Heart right ventricle (tissue), 16 donors: ENCODE measurements around the gene PSMB10. TPM values are rescaled to one million over a fixed set of nuclear protein-coding genes. Genes with fewer than 3 reads are reported as not detected.
A peak's percentile ranks its signal among the peaks of the same experiment; 100 is the strongest.

ENCODE experiments used
- ATAC-seq, 8 donors: fragments of 200-7000 bp; cut with Tn5 transposase; one replicate each; pipeline ENCODE4 v1.9.1; 2020; ENCODE audit warnings: mild to moderate bottlenecking in 8 of 8, moderate library complexity in 8 of 8, moderate number of reproducible peaks in 1 of 8
- DNase-seq, 2 donors: peaks; one replicate each; pipeline ENCODE4 v3.0.0-alpha.2; 2020
- H3K27ac ChIP-seq, 10 donors: fragments of 200-600 bp; sonication (generic) in 2 of 10; one replicate each; pipeline versions ENCODE4 v1.5.0 to v1.8.0; 2020 to 2022; ENCODE audit warnings: mild to moderate bottlenecking in 3 of 10
- H3K27me3 ChIP-seq, 7 donors: fragments of 200-600 bp; one replicate each; pipeline ENCODE4 v1.8.0; 2021 to 2022; ENCODE audit warnings: mild to moderate bottlenecking in 2 of 7
- H3K36me3 ChIP-seq, 9 donors: fragments of 200-600 bp; sonication (generic) in 1 of 9; one replicate each; pipeline versions ENCODE4 v1.5.0 to v1.8.0; 2020 to 2022; ENCODE audit warnings: mild to moderate bottlenecking in 2 of 9
- H3K4me1 ChIP-seq, 9 donors: fragments of 200-600 bp; sonication (generic) in 1 of 9; one replicate each; pipeline versions ENCODE4 v1.5.0 to v1.8.0; 2020 to 2022; ENCODE audit warnings: mild to moderate bottlenecking in 4 of 9
- H3K4me3 ChIP-seq, 10 donors: fragments of 200-600 bp; sonication (generic) in 2 of 10; one replicate each; pipeline versions ENCODE4 v1.5.0 to v1.8.0; 2020 to 2022; ENCODE audit warnings: mild to moderate bottlenecking in 7 of 10, moderate library complexity in 2 of 10
- H3K9me3 ChIP-seq, 11 donors: fragments of 200-600 bp in 10 of 11; sonication (generic) in 2 of 11; one replicate each; pipeline versions ENCODE4 v1.5.0 to v1.8.0; 2013 to 2022; ENCODE audit warnings: mild to moderate bottlenecking in 2 of 11, control low read depth in 1 of 11, moderate library complexity in 1 of 11
- WGBS, 2 donors: extraction: QIAGEN DNeasy Blood & Tissue Kit; methylation state at CpG; one replicate each; pipeline ENCODE4 v1.1.7; 2013; ENCODE audit warnings: inconsistent platforms in 1 of 2; 5-methylcytosine and 5-hydroxymethylcytosine counted together
- intact Hi-C, 10 donors: fragments of 100-400 bp; cut with DNase I; formaldehyde crosslinking; loops; one replicate each; pipeline versions ENCODE4 v1.11.1 to v1.14.2; 2022
- polyA plus RNA-seq, 2 donors: library from polyadenylated mRNA; stranded (reverse); fragments of 200-250 nt; gene quantifications; one replicate each; pipeline ENCODE4 v1.2.3, GENCODE V29; 2013
- total RNA-seq, 10 donors: library from RNA; stranded (reverse); fragmentation: NEBNext Ultra II Directional in 3 of 10; extraction: Animal tissue kit (Norgen Biotek cat#: 25700) in 3 of 10; gene quantifications; one replicate each; pipeline versions ENCODE4 v1.2.1 to v1.2.4, GENCODE V29; 2021 to 2023
- TF ChIP-seq, protein P1 (sequence below), 9 donors: fragments of 200-600 bp; sonication (generic) in 2 of 9; IDR thresholded peaks; one replicate each; pipeline versions ENCODE4 v1.5.0 to v1.8.0; 2021 to 2022; ENCODE audit warnings: antibody characterized with exemption in 9 of 9, mild to moderate bottlenecking in 5 of 9, moderate library complexity in 1 of 9
- donor health status: Arrhythmogenic right ventricular cardiomyopathy.
- donor health status: ischemic (EF 13 %, LVEDD 7.1; RV severe dilation, severe dysfunction).
- donor health status: healthy with polysubstance abuse.
- donor health status: DM: no; HTN: yes; CAD: no.
- donor health status: DM: no; HTN: no; CAD: no.
- donor health status: ischemic (EF 25% LVEDD 6.9; RV normal size, moderate dysfunction).
- donor health status: ischemic (EF 25% LVEDD 5.7; RV mildly dilated, moderate dysfunction).
- donor health status: healthy.
- donor health status: DM: yes; HTN: yes; CAD: no.
- donor health status: Ischemic cardiomyopathy.
- donor health status: ischemic (EF 35%, LVEDD 5.7; RV mildly dilated, moderate dysfunction).
- donor health status: nonischemic (EF 11% LVEDD 7.7; RV severe dilation, severe dysfunction).
- donor health status: DM: yes; HTN: yes; CAD: no.
- donor health status: PGD.
- donor health status: ischemic (EF 29% LVEDD 5.4; RV normal size, mild dysfunction).
- donor health status: nonischemic (EF 23%, LVEDD 6.1; RV moderate dilation, normal function).

Gene PSMB10
- total and polyA plus RNA-seq, 12 donors, result 48.9 to 170 (median 63.6) TPM

- DNase-seq (no peak), ATAC-seq (no peak)
- intact Hi-C loops, result loop anchor here in 1 of 10 donors (5.0 kb wide), 1 partner anchor 39 kb away; no protein-coding TSS in a partner anchor
- Histone ChIP-seq H3K9me3 (no peaks in the 10 kb centered on the region), H3K27ac (no peak overlapping the region), H3K4me3 (no peak overlapping the region), H3K27me3 (no peaks in the 10 kb centered on the region), H3K36me3 (peaks cover 0 to 36% (median 8%) of the 10 kb centered on the region in 9 donors), H3K4me1 (peaks cover 7 to 30% (median 17%) of the 10 kb centered on the region in 9 donors)
- TF ChIP-seq, protein P1, sequence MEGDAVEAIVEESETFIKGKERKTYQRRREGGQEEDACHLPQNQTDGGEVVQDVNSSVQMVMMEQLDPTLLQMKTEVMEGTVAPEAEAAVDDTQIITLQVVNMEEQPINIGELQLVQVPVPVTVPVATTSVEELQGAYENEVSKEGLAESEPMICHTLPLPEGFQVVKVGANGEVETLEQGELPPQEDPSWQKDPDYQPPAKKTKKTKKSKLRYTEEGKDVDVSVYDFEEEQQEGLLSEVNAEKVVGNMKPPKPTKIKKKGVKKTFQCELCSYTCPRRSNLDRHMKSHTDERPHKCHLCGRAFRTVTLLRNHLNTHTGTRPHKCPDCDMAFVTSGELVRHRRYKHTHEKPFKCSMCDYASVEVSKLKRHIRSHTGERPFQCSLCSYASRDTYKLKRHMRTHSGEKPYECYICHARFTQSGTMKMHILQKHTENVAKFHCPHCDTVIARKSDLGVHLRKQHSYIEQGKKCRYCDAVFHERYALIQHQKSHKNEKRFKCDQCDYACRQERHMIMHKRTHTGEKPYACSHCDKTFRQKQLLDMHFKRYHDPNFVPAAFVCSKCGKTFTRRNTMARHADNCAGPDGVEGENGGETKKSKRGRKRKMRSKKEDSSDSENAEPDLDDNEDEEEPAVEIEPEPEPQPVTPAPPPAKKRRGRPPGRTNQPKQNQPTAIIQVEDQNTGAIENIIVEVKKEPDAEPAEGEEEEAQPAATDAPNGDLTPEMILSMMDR (IDR thresholded peaks at IDR 0.05), result no peak
- WGBS, 2 donors, result 80 to 92% methylated on average over 3 of the region's 3 CpGs
These were observed 48.3 kb downstream of the PSMB10 start for GRCh38 chr16:67888331-67888730.

GRCh38 chr16:67886387-67886786 lies 50.3 kb downstream of the PSMB10 start:
- H3K9me3 ChIP-seq, result no peaks in the 10 kb centered on the region
- 91 to 95% methylated on average over 5 of the region's 5 CpGs for WGBS, 2 donors
- TF ChIP-seq, protein P1 (IDR thresholded peaks at IDR 0.05), result no peak

DNA sequence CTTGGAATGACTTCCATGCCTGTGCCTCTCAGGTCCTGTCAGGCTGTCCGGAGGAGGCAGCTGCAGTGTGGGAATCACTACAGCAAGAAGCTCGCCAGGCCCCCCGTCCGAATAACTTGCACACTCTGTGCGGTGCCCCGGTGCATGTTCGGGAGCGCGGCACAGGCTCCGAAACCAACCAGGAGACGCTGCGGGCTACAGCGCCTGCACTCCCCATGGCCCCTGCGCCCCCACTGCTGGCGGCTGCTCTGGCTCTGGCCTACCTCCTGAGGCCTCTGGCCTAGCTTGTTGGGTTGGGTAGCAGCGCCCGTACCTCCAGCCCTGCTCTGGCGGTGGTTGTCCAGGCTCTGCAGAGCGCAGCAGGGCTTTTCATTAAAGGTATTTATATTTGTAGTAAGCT lies 50.7 kb downstream of the PSMB10 start:
- H3K36me3 ChIP-seq, result peaks cover 0 to 60% (median 31%) of the 10 kb centered on the region in 9 donors
- DNase-seq, result no peak
- no peak for ATAC-seq
- H3K27me3 ChIP-seq, result no peaks in the 10 kb centered on the region
- H3K9me3 ChIP-seq, result no peaks in the 10 kb centered on the region
- TF ChIP-seq, protein P1 (IDR thresholded peaks at IDR 0.05), result no peak
- 94 to 98% methylated on average over 19 of the region's 19 CpGs for WGBS, 2 donors
- intact Hi-C loops, result loop anchor here in 3 of 10 donors (2.0 to 5.0 kb wide), 3 partner anchors 41 to 157 kb away; no protein-coding TSS in a partner anchor
- no peak overlapping the region for H3K27ac ChIP-seq
- H3K4me3 ChIP-seq, result no peak overlapping the region
- H3K4me1 ChIP-seq, result peaks cover 13 to 42% (median 24%) of the 10 kb centered on the region in 9 donors

More at GRCh38 chr16:67886387-67886786, 50.3 kb downstream of the PSMB10 start:
- intact Hi-C loops, result loop anchor here in 1 of 10 donors (5.0 kb wide), 1 partner anchor 41 kb away; no protein-coding TSS in a partner anchor
- Histone ChIP-seq H3K36me3 (peaks cover 0 to 56% (median 27%) of the 10 kb centered on the region in 9 donors), H3K27me3 (no peaks in the 10 kb centered on the region), H3K4me1 (peaks cover 13 to 38% (median 24%) of the 10 kb centered on the region in 9 donors), H3K4me3 (no peak overlapping the region), H3K27ac (no peak overlapping the region)
- DNase-seq, result no peak
- no peak for ATAC-seq

GRCh38 chr16:67885545-67885944 lies 51.1 kb downstream of the PSMB10 start:
- ATAC-seq, result no peak
- TF ChIP-seq, protein P1 (IDR thresholded peaks at IDR 0.05), result no peak
- Histone ChIP-seq H3K4me3 (no peak overlapping the region), H3K27ac (peak overlapping the region in 3 of 10 donors; percentile 65 to 91 (median 80)), H3K27me3 (no peaks in the 10 kb centered on the region), H3K9me3 (no peaks in the 10 kb centered on the region), H3K4me1 (peaks cover 13 to 47% (median 24%) of the 10 kb centered on the region in 9 donors), H3K36me3 (peaks cover 0 to 64% (median 36%) of the 10 kb centered on the region in 9 donors)
- DNase-seq, result no peak
- intact Hi-C loops, result loop anchor here in 3 of 10 donors (2.0 to 5.0 kb wide), 3 partner anchors 42 to 157 kb away; no protein-coding TSS in a partner anchor
- WGBS, 2 donors, result 92 to 97% methylated on average over 12 of the region's 12 CpGs
